SIG-M5 treated with dmso at 0.1 percent for 504 hours (cell line): ENCODE measurements around the gene ZNF600.
"Not testable (repeated sequence)": the region's sequence is repeated elsewhere in the genome, so short reads cannot be mapped to it uniquely, and the experiment has no call there.

Source experiments
- DNase-seq: peaks from one replicate; lab custom pipeline; 2025; ENCODE audit not compliant: unreplicated experiment; lab: John Stamatoyannopoulos, UW

Gene ZNF600

DNA sequence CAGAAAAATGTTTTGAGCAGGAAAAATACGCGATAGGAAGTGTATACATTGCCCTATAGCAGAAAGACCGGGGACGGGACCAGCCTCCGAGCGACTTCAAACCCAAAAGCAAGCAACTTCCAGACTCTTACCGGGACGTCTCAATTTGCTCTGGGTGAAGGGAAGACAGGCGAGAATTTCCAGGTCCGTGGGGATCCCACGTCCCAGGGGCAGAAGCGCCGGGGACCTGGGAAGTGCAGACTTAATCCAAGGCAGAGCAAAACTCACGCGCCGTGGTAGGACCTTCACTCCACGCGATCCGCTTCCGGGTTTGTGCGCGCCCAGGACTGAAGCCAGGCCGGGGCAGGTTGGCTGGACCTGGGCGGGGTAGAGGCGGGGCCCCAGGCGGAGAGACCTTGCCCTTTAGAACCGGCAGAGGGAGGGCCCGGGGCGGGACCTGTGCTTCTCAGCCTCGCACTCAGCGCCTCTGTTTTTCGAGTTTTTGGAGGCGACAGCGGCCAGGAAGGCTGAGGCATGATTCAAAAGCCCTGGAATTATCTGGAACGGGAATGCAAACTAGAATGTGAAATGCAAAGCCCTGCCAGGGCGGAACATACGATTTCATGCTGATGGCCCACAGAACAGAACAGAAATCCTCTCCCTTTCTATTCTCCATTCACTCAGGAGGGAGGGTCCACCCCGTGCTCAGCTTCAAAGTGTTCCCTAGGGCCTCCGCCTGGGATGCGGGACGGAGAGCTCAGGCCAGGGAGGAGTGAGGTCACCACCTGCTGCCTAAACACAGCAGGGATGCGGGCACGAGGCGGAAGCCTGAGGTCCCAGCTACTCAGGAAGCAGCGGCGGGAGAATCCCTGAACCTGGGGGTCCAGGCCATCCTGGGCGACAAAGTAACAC, at the start of gene ZNF600:
ZNF600 (minus strand) TSS at position 328 of the 891 bp plus-strand sequence. CDS start 7,903 bp downstream, outside the sequence.
- peak; percentile 8 for DNase-seq

DNA sequence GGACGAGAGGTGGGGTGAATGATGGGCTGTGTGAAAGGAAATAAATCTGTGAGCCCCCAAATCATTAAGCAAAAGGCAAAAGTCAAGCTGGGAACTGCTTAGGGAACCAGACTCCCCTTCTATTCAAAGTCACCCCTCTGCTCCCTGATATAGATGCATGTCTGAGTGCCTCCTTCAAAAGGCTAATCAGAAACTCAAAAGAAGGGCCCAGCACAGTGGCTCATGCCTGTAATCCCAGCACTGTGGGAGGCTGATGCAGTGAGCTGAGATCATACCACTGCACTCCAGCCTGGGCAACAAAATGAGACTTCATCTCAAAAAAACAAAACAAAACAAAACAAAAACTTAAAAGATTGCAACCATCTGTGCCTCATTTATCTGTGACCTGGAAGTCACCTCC, 47.7 kb upstream of the ZNF600 start:
- DNase-seq = not testable (repeated sequence)

DNA sequence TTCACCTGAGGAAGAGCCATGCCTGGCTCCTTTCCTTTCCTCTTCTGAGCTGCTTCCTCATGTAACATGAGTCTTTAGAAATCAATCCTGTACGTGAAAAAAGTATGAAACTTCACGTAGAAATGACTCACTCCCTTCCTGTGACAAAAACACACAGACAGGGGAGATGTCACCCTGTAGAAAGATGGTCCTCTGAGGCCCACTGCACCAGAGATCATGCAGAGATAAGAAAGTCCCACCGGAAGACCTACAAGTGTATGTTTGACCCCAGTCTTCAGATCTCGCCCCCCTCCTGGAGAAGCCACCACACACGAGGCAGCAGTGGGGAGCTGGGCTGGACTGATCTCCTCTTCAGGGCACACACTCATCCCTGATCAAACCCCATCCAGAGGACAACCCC, 47.0 kb upstream of the ZNF600 start:
- DNase-seq = not testable (repeated sequence)

DNA sequence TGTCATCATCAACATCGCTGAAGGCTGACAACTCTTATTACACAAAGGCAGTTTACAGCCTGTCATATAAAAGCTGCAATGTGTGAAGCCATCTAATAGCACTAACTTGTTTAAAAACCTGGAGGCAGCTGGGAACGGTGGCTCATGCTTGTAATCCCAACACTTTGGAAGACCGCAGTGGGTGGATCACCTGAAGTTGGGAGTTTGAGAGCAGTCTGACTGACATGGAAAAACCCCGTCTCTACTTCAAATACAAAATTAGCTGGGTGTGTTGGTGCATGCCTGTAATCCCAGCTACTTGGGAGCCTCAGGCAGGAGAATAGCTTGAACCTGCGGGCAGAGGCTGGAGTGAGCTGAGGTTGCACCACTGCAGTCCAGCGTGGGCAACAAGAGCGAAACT, 43.3 kb upstream of the ZNF600 start:
- not testable (repeated sequence) for DNase-seq

DNA sequence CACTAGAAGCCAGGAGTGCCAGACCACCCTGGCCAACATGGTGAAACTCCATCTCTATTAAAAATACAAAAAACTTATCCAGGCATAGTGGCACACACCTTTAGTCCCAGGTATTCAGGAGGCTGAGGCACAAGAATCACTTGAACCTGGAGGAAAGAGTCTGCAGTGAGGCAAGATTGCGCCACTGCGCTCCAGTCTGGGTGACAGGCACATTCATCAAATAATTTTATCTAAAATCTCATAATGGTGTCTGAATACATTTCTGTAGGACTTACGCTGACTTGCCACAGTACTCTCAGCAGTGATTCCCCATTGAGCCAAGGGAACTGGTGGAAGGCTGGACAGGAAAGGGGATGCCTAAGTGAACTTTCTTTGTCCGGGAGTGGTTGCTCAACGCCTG, 39.2 kb upstream of the ZNF600 start:
- no peak for DNase-seq

DNA sequence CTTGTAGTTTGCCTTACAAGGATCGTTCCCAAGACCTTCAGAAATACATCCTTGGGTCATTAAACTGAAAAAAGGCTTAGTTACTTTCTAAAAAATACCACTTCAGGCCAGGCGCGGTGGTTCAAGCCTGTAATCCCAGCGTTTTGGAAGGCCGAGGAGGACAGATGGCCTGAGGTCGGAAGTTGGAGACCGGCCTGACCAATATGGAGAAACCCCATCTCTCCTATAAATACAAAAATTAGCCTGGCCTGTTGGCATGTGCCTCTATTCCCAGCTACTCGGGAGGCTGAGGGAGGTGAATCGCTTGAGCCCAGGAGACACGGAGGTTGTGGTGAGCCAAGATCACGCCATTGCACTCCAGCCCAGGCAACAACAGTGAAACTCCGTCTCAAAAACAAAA, 37.1 kb upstream of the ZNF600 start:
- no peak for DNase-seq

DNA sequence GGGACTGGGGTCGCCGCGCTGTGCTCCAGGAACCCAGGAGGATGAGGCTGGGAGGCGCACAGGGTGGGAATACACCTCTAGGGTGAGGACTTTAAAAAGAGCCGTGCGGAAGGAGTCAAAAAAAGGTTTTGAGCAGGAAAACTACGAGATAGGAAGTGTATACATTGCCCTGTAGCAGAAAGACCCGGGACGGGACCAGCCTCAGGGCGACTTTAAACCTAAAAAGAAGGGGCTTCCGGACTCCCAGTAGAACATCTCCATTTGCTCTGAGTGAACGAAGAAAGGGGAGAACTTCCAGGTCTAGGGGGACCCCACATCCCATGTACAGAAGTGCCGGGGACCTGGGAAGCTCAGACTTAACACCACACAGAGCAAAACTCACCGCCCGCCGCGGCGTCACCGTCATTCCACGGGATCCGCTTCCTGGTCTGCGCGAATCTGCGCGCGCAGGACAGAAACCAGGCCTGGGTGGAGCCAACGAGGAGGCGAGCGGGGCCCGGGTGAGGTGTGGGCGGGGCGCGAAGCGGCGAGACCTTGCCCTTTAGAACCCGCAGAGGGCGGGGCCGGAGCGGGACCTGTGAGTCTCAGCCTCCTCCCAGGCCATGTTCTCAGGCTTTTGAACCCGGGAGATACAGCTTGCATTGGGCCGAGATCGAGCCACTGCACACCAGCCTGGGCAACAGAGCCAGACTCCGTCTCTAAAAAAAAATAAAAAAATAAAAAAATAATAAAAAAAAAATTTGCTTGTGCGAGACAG, 34.8 kb upstream of the ZNF600 start, which contains the start of gene ZNF28:
ZNF28 (minus strand) TSS at position 430 of the 757 bp plus-strand sequence. CDS start 3,675 bp downstream, outside the sequence.
- DNase-seq = not testable (repeated sequence)

DNA sequence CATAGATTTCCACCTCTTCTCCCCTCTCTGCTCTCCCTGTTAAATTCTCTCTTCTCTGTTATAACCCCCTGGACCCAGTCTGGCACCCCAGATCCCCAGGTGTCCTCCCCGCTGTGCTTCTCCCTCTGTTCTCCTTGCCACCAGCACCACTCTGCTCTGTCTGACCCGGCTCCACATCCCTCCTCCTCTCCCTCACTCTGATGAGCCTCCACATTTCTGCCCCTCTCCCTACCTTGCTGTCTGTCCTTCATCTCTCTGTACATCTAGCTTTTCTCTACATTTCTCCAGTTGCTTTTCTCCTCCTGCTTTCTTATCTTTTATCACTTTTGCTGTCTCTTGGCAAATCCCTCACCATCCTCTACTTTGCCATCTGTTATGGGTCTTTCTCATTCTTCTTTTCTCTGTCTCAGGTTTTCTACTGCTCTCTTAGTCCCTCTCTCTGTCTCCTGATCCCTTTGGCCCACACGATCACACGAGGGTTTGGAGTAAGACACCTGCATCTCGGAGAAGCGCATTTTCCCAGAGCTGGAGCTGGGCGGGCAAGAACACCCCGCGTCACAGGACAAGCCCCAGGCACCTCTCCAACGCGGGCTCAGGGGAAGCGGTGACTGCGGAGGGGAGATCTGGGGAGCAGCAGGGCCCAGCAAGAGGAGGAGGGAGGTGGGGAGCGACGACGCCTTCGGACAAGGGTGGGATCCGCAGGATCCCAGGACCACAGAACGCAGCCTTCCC, 34.0 kb upstream of the ZNF600 start:
- not testable (repeated sequence) for DNase-seq

DNA sequence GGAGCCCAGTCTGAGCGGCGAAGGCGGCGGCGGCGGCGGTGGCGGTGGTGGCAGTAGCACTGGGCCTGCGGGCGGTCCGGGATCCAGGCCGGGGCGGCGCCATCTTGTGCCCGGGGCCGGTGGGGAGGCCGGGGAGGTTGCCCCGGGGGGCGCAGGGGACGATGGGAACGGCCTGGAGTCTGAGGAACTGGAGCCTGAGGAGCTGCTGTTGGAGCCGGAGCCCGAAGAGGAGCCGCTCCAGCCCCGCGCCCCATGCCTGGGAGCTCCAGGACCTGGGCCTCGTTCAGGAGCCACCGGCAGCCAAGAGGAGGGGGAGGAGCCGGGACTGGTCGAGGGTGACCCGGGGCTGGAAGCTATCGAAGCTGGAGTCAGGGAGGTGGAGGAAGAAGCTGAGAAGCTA, 23.2 kb upstream of the ZNF600 start:
- no peak for DNase-seq

DNA sequence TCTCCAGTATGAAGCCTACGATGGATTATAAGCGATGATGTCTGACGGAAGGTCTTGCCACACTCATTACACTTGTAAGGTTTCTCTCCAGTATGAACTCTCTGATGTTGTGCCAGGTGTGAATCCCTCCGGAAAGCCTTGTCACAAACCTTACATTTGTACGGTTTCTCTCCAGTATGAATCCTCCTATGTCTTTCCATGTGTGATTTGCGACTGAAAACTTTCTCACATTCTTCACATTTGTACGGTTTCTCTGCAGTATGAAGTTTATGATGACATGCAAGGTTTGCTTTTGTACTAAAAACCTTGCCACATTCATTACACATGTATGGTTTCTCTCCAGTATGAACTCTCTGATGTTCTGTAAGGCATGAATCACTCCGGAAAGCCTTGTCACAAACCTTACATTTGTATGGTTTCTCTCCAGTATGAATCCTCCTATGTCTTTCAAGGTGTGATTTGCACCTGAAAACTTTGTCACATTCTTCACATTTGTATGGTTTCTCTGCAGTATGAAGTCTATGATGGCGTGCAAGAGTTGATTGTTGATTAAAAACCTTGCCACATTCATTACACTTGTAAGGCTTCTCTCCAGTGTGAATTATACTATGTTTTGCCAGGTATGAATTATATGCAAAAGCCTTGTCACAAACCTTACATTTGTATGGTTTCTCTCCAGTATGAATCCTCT, 13.5 kb upstream of the ZNF600 start:
- not testable (repeated sequence) for DNase-seq

DNA sequence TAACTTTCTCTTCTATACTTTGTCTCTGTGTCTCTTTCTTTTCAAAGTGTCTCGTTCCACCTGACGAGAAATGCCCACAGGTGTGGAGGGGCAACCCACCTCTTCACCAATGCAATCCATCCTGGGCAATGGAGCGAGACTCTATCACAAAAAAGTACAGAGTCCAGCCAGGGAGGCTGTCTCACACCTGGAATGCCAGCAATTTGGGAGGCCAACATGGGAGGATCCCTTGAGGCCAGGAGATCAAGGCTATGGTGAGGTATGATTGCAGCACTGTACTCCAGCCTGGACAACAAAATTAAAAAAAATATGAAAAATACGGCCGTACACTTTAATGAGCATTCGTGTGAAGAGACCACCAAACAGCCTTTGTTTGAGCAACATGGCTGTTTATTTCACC, 2.8 kb upstream of the ZNF600 start:
- no peak for DNase-seq

DNA sequence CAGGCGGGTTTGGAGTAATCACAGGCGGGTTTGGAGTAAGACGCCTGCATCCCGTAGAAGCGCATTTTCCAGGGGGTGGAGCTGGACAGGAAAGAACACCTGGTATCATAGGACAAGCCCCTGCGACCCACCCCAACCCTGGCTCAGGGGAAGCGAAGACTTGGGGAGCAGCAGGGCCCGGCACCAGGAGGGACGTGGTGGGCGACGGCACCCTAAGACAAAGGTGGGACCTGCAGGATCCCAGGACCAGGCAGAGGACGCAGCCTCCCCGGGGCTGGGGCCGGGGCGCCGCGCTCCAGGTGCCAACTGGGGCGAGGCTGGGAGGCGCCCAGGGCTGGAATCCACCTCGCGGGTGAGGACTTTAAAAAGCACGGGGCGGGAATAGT, 520 bp downstream of the ZNF600 start:
- DNase-seq = no peak

DNA sequence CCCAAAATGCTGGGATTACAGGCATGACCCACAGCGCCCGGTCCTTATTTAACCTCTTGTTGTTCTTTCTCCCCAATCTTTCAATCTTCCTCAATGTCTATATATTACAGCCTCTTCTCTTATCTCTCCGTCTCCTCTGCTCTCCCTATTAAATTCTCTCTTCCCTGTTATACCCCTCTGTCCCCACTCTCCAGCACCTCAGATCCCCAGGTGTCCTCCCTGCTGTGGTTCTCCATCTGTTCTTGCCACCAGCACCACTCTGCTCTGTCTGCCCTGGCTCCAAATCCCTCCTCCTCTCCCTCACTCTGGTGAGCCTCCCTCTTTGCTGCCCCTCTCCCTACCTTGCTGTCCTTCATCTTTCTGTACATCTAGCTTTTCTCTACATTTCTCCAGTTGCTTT, 1.1 kb downstream of the ZNF600 start:
- no peak for DNase-seq

DNA sequence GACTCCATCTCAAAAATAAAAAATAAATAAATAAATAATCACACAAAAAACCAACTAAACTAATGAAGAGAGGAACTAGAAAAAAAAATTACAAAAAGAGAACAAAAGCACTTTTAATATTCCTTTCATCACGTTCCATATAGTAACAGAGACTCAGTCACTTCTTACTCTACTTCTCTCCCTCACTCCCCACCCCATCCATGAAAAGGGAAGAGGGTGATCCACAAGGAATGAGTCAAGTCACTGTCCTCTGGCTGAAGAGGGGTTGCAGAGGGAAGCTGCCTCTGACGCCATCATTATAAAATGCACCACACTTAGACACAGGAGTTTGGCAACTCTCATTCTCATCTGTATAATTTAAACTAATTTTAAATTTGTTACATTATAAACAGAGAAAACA, 3.7 kb downstream of the ZNF600 start:
- not testable (repeated sequence) for DNase-seq

DNA sequence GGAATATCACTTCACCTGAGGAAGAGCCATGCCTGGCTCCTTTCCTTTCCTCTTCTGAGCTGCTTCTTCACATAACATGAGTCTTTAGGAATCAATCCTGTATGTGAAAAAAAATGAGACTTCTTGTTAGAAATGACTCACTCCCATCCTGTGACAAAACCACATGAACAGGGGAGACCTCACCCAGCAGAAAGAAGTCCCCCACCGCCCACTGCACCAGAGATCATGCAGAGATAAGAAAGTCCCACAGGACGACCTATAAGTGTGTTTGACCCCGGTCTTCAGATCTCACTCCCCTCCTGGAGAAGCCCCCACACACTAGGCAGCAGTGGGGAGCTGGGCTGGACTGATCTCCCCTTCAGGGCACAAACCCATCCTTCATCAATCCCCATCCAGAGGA, 7.8 kb downstream of the ZNF600 start:
- no peak for DNase-seq

DNA sequence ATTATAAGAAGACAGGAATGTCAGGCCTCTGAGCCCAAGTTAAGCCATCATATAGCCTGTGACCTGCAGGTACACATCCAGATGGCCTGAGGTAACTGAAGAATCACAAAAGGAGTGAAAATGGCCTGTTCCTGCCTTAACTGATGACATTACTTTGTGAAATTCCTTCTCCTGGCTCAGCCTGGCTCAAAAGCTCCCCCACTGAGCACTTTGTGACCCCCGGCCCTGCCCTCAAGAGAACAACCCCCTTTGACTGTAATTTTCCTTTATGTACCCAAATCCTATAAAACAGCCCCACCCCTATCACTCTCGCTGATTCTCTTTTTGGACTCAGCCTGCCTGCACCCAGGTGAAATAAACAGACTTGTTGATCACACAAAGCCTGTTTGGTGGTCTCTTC, 30.1 kb downstream of the ZNF600 start:
- not testable (repeated sequence) for DNase-seq

DNA sequence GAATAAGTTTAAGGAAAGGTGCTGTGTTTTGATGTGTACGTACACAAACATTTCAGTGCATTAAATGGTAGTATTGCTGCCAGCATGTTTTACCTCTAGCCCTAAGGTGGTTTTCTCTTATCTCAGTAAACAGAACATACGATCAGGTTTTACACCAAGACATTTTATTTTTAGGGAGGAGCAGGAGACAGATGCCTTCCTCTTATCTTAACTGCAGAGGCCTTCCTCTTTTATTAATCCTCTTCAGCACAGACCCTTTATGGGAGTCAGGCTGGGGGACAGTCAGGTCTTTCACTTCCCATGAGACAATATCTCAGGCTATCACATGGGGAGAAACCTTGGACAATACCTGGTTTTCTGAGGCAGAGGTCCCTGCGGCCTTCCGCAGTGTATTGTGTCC, 36.8 kb downstream of the ZNF600 start:
- no peak for DNase-seq

DNA sequence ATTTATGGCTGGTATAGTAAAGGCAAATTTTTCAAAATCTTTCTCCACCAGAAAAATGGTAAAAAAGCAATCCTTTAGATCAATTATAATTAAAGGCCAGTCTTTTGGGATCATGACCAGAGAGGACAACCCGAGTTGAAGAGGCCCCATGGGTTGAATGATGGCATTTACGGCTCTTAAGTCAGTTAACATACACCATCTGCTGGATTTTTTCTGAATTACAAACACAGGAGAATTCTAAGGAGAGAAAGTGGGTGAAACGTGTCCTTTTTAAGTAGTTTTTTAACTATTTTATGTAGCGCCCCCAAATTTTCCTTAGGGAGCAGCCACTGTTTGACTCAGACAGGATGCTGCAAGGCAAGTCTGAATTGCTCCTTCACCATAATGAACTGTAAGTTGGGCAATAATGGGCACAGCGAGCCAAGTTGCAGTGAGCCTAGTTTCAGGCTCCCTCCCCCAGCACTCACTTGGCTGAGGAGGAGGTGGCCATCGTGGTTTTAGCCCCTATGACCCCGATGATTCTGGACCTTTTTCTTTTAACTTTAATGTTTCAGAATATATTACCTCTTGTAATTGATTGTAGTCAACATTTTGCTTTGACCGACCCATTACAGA, 38.1 kb downstream of the ZNF600 start:
- DNase-seq = peak; percentile 5

DNA sequence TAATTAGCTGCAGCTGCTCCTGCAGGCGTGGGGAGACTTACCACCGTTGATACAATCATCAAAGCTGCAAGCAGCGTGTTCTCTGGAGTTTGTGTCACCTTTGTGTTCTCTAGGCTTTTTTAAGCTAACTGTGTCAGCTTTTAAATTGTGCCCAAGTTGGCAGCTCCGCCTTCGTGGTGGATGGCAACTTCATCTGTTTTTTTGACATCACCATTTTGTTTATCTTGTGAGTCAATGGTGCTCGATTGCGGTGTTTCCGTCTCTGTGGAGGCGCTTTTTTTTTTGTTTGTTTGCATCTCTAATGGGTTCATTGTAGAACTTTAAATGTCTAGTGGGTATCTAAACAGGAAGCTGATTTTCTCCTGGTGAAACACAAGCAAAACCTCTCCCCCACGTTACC, 40.7 kb downstream of the ZNF600 start:
- not testable (repeated sequence) for DNase-seq

DNA sequence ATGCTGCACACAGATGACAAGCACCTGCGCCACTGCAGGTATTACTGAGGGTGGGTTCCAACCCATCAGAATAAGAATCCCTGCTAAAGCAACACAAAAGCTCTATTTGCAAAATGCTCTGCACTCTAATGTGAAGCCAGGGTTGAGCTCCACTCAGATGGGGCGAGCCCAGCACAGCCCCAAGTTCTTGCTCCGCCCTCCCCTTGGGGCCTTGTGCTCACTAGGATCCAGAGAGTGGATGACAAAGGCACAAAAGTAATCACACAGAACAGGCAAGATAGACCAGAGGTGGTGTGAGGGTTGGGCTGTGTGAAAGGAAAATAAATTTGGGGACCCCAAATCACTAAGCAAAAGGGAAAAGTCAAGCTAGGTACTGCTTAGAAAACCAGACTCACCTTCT, 43.5 kb downstream of the ZNF600 start:
- no peak for DNase-seq
